HEK293 (cell line): ENCODE data around the gene RNF34.

Experiments
- BCL11A ChIP-seq: fragments of 450-650 bp; formaldehyde crosslinking; IDR thresholded peaks from 2 replicates; pipeline ENCODE4 v1.5.1; 2016; ENCODE audit warnings: low read depth, missing biosample characterization, missing genetic modification characterization
- CTCF ChIP-seq: fragments of 450-650 bp; formaldehyde crosslinking; IDR thresholded peaks from 2 replicates; pipeline ENCODE4 v1.5.1; 2016; ENCODE audit warnings: missing biosample characterization, missing genetic modification characterization
- PBX3 ChIP-seq: sonication (generic); formaldehyde crosslinking; IDR thresholded peaks from 2 replicates; pipeline ENCODE4 v1.8.1; 2022; ENCODE audit warnings: mild to moderate bottlenecking, moderate library complexity, missing genetic modification reagents
- REST ChIP-seq: fragments of 450-650 bp; formaldehyde crosslinking; IDR thresholded peaks from 2 replicates; pipeline ENCODE4 v1.5.1; 2016; ENCODE audit warnings: missing biosample characterization, missing genetic modification characterization
- YY1 ChIP-seq: fragments of 450-650 bp; formaldehyde crosslinking; IDR thresholded peaks from 2 replicates; pipeline ENCODE4 v1.5.1; 2018; ENCODE audit warnings: missing biosample characterization, missing genetic modification characterization
- ZBTB11 ChIP-seq: fragments of 450-650 bp; formaldehyde crosslinking; conservative IDR thresholded peaks from 2 replicates; pipeline ENCODE4 v1.5.1; 2016; ENCODE audit warnings: low read depth, missing biosample characterization, missing genetic modification characterization
- ZNF133 ChIP-seq: fragments of 450-650 bp; formaldehyde crosslinking; IDR thresholded peaks from 2 replicates; pipeline ENCODE4 v1.5.1; 2016; ENCODE audit warnings: missing biosample characterization, missing genetic modification characterization
- ZNF302 ChIP-seq: fragments of 450-650 bp; formaldehyde crosslinking; IDR thresholded peaks from 2 replicates; pipeline ENCODE4 v1.5.1; 2016; ENCODE audit warnings: missing biosample characterization, missing genetic modification characterization, low read depth
- ZNF335 ChIP-seq: fragments of 450-650 bp; formaldehyde crosslinking; conservative IDR thresholded peaks from 2 replicates; pipeline ENCODE4 v1.5.1; 2016; ENCODE audit warnings: missing biosample characterization, missing genetic modification characterization
- ZNF341 ChIP-seq: fragments of 450-650 bp; formaldehyde crosslinking; IDR thresholded peaks from 2 replicates; pipeline ENCODE4; 2016; ENCODE audit warnings: low read depth, missing biosample characterization, missing genetic modification characterization
- ZNF768 ChIP-seq: fragments of 450-650 bp; formaldehyde crosslinking; IDR thresholded peaks from 2 replicates; pipeline ENCODE4 v1.5.1; 2018; ENCODE audit warnings: missing biosample characterization, mild to moderate bottlenecking, missing genetic modification characterization
- ZNF830 ChIP-seq: fragments of 450-650 bp; IDR thresholded peaks from 2 replicates; pipeline ENCODE4 v1.5.0; 2018; ENCODE audit warnings: missing biosample characterization, missing genetic modification characterization, low read depth, mild to moderate bottlenecking, moderate library complexity

GRCh38 chr12:121404734-121405133, 4.8 kb downstream of the RNF34 start:
- TF ChIP-seq ZNF133 (tag by site-specific recombination) (no peak), YY1 (tag by site-specific recombination) (no peak), BCL11A (tag by site-specific recombination) (no peak), CTCF (tag by site-specific recombination) (no peak), ZBTB11 (no peak), PBX3 (no peak), ZNF768 (0 out of 2 replicates have a peak, but pooled peaks have one; percentile 24), ZNF830 (no peak; the same call in none of the 2 replicates), ZNF341 (tag by site-specific recombination) (no peak), REST (tag by site-specific recombination) (no peak), ZNF302 (tag by site-specific recombination) (no peak), ZNF335 (tag by site-specific recombination) (no peak)
